ENCODE measurements around the gene EFCAB6.

Gene EFCAB6

DNA sequence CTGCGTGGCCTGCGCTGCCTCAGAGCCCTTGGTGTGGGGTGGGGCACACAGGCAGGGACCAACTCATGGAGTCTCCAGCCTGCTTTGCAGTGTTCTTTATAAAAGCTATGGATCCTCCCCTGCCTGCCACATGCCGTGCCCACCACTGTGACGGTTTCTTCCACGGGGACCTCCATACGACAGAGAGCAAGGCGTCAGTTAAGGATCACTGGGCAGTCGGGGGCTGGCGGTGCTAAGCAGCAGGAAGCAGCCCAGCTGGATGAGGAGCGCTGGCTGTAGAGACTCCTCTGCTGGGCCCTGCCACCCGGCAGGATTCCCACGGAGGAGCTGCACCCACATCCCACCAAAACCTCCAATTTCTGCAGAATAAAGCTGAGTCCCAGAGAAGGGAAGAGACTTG, 23.1 kb upstream of the EFCAB6 start:
- Histone ChIP-seq H3K36me3 (ENCODE audit: control insufficient read depth, insufficient read depth, low read length) (peaks cover 47% of the 10 kb centered on the region), H3K4me3 (ENCODE audit: low read depth, low read length) (no peak overlapping the region), H3K9me3 (ENCODE audit: control insufficient read depth, insufficient read depth, low read length) (no peaks in the 10 kb centered on the region), H3K9ac (ENCODE audit: low read depth, low read length) (no peak overlapping the region), H3K4me1 (ENCODE audit: control insufficient read depth, insufficient read depth, low read length) (no peaks in the 10 kb centered on the region), H3K27me3 (ENCODE audit: control insufficient read depth, insufficient read depth, low read length) (no peaks in the 10 kb centered on the region)

DNA sequence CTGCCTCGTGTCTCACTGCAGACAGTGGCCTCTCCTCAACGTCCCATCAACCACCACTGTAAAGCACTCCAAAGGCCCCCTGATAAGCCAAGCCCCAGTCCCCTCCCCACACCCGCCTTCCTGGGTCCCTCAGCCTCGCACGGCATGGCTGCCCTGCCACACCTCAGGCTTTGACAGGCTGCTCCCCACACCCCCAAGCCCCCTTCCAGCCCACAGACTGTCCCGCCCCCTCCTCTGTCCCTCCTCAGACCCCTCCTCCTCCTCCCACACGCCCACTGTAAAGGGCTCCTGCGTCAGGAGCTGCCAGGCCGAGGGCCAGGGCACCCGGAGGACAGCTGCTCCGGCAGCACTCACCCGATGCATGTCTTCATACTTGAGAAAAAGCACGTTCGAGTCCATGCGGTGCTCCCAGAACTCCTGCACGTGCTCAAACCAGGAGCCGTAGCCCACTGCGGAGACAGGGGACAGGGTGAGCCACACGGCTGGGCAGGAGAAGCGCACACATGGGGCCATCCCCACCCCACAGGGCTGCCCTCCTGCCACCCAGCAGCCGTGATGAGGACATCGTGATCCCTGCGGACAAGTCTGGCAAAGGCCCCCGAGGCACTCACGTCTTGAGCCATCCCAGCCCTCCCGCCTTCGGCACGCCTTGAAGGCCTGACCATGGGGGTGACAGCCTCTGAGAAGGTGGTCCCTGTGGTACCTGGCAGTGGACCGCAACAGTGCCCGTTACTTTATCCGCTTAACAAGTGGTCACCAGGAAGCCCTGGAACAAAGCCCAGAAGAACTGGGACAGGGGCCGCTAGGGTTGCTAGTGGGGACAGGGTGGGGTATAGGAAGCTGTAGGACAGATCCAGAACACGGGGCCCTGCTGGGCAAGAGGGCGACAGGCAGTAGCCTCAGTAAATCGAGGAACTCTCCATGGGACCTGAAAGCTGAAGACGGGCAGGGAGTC, 21.5 kb upstream of the EFCAB6 start:
- Histone ChIP-seq H3K9me3 (ENCODE audit: control insufficient read depth, insufficient read depth, low read length) (no peaks in the 10 kb centered on the region), H3K27me3 (ENCODE audit: control insufficient read depth, insufficient read depth, low read length) (no peaks in the 10 kb centered on the region), H3K4me3 (ENCODE audit: low read depth, low read length) (no peak overlapping the region), H3K4me1 (ENCODE audit: control insufficient read depth, insufficient read depth, low read length) (no peaks in the 10 kb centered on the region), H3K36me3 (ENCODE audit: control insufficient read depth, insufficient read depth, low read length) (peaks cover 39% of the 10 kb centered on the region), H3K9ac (ENCODE audit: low read depth, low read length) (no peak overlapping the region)

DNA sequence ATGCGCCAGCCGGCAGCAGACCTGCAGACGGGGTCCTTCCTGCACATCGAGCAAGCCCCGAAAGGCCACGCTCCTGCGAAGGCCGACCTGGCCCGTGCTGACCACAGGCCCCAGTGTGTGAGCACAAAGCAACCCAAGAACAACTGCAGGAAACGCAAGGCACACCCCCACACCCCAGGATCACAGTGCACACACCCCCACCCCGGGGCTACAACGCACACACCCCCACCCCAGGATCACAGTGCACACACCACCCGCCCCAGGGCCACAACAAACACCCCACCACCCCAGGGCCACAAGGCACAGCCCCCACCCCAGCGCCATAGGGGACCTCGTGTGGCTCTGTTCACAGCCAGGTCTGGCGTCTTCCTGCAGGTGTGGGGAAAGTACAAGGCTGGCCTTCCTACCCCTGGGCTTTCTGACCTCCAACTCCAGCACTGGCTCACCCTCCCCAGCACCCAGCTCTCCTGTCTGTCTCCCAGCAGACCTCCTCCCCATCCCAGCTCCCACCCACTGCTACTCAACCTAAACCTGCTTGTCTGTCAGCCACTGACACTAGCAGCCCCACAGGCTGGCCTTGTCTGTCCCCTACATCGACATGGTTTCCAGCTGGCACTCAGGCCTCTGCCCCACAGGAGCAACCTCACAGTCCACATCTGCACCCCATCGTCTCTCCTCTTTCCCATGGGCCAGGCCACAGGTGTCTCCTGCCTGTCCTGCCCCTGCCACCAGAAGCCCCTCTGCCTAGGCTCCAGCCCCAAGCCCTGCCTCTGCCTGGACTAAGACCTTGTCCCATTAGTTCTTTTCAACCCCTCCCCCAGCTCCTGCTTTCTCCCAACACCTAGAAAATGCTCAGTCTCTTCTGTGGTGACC, 20.5 kb upstream of the EFCAB6 start:
- Histone ChIP-seq H3K4me1 (ENCODE audit: control insufficient read depth, insufficient read depth, low read length) (no peaks in the 10 kb centered on the region), H3K36me3 (ENCODE audit: control insufficient read depth, insufficient read depth, low read length) (peaks cover 40% of the 10 kb centered on the region), H3K4me3 (ENCODE audit: low read depth, low read length) (no peak overlapping the region), H3K9me3 (ENCODE audit: control insufficient read depth, insufficient read depth, low read length) (no peaks in the 10 kb centered on the region), H3K27me3 (ENCODE audit: control insufficient read depth, insufficient read depth, low read length) (no peaks in the 10 kb centered on the region), H3K9ac (ENCODE audit: low read depth, low read length) (no peak overlapping the region)

DNA sequence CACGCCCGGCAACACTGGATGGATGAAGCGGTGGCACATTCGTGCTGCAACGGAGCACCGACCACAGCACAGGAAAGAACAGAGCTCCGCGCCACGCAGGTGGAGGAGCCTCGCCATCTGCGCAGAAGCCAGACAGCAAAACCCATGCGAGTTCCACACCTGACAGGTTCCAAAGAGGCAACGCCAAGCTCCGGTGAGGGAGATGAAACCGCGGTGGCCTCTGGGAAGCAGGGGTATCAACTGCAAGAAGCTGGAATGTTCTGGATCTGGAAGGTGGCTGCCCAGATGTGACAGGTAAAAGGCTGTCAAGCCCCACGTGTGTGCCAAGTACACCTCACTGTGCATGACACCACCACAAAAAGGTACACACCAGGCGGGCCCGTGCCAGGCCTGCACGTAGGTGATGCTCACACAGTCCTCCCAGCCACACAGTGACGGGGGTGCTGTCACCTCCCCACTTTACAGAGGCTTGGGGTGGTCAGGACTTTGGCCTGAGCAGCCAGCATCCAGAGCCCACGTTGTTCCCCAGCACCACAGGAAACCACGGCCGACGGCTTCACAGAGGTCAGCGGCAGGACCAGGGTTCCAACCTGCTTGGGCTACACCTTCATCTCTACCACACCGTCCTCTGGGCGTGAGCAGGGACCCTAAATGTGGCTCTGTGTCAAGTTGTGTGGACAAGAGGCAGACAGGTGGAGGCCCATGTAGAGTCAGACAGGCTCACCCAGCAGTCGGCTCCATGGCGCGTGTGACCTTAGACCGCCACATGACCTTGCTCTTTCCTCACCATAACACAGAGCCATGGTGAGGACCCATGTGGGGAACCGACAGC, 19.7 kb upstream of the EFCAB6 start:
- Histone ChIP-seq H3K9me3 (ENCODE audit: control insufficient read depth, insufficient read depth, low read length) (no peaks in the 10 kb centered on the region), H3K36me3 (ENCODE audit: control insufficient read depth, insufficient read depth, low read length) (peaks cover 34% of the 10 kb centered on the region)

DNA sequence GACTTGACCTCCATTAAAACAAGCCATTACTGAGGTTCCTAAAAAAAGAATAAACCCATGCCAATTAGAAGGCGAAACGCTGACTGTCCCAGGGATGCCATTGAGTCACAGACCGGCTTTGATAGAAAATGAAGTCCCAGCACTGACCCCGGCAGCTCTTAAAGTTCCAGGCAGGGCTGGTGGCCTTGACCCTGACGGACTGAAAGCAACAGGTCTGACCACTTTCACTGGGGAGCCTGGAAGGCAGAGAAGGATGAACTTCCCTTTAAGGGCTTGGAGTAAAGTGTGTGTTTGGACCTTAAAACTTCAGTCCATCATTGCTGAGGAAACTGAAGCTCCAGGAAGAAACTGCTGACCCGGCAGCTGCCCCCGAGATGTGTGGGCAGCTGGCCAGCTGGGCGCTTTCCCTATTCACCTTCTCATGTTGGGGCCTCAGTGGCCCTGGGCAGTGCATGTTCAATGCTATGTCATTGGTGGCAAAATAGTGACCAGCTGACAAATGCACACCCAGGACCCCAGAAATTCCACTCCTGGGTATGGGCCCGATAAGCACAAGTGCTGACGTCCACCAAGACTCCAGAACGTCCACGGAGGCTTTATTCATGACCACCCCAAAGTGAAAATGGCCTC, 18.9 kb upstream of the EFCAB6 start:
- H3K4me3 ChIP-seq (ENCODE audit: low read depth, low read length) = no peak overlapping the region
- H3K27me3 ChIP-seq (ENCODE audit: control insufficient read depth, insufficient read depth, low read length) = no peaks in the 10 kb centered on the region
- no peak overlapping the region for H3K9ac ChIP-seq (ENCODE audit: low read depth, low read length)
- H3K36me3 ChIP-seq (ENCODE audit: control insufficient read depth, insufficient read depth, low read length) = peaks cover 35% of the 10 kb centered on the region
- no peaks in the 10 kb centered on the region for H3K4me1 ChIP-seq (ENCODE audit: control insufficient read depth, insufficient read depth, low read length)
- no peaks in the 10 kb centered on the region for H3K9me3 ChIP-seq (ENCODE audit: control insufficient read depth, insufficient read depth, low read length)

More for the DNA sequence above, 19.7 kb upstream of the EFCAB6 start:
- Histone ChIP-seq H3K9ac (ENCODE audit: low read depth, low read length) (no peak overlapping the region), H3K27me3 (ENCODE audit: control insufficient read depth, insufficient read depth, low read length) (no peaks in the 10 kb centered on the region), H3K4me1 (ENCODE audit: control insufficient read depth, insufficient read depth, low read length) (no peaks in the 10 kb centered on the region), H3K4me3 (ENCODE audit: low read depth, low read length) (no peak overlapping the region)

DNA sequence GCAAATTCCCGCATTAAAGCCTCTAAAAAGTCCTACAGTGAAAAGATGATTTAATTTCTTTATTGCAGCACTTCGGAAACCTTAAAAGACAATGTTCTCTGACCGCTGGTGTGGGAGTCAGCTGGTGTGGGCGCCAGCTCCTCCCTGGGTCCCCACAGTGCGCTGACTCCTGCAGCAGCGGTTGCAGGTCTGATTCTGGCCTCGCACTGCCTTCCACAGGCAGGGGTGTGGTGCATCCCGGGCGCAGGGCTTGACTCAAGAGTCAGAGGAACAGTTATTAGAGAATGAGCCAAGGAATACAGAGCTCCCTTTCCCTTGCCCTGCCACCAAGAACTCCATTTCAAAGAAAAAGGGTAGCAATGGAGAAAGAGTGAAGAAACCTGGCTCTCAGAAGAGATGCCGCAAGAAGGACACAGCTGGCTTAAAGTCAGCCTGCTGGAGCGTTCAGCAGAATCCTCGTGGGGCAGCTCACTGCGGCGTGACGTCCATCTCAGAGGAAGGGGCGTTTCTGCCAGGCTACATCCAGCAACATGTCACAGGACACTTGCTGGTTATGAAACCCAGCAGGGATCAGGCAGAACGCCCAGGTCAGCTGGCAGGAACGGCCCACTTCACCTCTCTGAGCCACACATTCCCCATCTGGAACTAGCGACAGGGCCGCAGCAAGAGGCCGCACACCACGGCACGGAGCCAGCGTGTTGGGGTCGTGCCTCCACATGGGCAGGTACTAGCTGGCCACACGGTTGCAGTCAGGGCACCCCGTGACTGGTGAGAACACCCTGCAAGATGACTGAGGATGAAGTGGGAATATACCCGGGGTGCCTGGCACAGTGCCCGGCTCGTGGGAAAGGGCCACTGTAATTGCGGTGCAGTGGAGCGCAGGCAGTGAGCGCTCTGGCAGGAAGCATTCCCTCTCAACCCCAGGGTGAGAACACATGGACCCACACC, 18.1 kb upstream of the EFCAB6 start:
- H3K9me3 ChIP-seq (ENCODE audit: control insufficient read depth, insufficient read depth, low read length) = no peaks in the 10 kb centered on the region
- peaks cover 2% of the 10 kb centered on the region for H3K4me1 ChIP-seq (ENCODE audit: control insufficient read depth, insufficient read depth, low read length)
- no peak overlapping the region for H3K4me3 ChIP-seq (ENCODE audit: low read depth, low read length)
- no peak overlapping the region for H3K9ac ChIP-seq (ENCODE audit: low read depth, low read length)
- peaks cover 41% of the 10 kb centered on the region for H3K36me3 ChIP-seq (ENCODE audit: control insufficient read depth, insufficient read depth, low read length)
- no peaks in the 10 kb centered on the region for H3K27me3 ChIP-seq (ENCODE audit: control insufficient read depth, insufficient read depth, low read length)

DNA sequence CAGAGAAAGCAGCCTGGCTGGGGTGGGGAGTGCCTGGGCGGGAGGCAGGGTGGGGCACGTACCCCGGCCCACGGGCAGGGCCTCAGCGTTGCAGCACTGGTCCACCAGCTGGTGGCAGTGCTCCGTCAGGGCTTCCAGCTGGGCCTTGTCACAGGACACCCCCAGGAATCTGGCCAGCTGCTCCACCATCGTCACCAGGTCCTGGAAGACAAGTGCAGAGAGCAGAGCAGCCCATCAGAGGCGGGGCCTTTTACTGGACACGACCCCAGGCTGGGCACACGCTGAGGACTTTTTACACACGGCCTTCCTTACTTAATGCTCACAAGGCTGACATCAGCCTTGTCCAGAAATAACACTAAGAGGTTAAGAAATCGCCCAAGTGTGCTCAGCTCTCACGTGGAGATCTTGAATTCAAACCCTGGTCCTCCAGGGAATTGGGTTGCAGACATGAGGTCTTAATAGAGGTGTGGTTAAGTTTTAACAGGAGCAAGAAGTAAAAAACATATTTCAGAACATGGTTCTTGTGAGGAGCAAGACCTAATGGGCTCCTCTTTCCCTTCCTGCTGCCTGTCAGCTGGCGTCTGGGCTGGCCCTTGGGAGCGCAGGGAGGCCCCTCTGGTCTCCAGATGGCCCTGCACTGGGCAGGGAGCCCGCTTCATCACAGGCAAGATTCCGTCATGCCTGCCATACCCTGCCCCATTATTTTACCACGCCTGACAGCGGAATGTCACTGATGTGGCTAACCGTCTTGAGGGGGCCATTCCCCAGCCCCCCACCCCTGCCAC, 17.1 kb upstream of the EFCAB6 start:
- Histone ChIP-seq H3K9me3 (ENCODE audit: control insufficient read depth, insufficient read depth, low read length) (no peaks in the 10 kb centered on the region), H3K27me3 (ENCODE audit: control insufficient read depth, insufficient read depth, low read length) (no peaks in the 10 kb centered on the region), H3K4me1 (ENCODE audit: control insufficient read depth, insufficient read depth, low read length) (peaks cover 4% of the 10 kb centered on the region)

DNA sequence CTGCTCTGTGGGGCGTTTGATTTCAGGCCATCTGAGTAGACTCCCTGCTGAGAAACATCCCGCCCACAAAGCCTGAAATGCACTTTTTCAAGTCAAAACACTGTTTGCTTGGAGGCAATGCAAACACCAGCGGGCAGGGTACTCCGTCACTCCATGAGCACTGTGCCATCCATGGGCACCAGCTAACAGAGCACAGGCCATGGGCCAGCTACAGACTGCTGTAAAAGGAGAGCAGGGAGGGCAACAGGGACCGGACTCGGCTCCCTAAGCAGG, 16.6 kb upstream of the EFCAB6 start:
- peaks cover 6% of the 10 kb centered on the region for H3K4me1 ChIP-seq (ENCODE audit: control insufficient read depth, insufficient read depth, low read length)
- no peak overlapping the region for H3K4me3 ChIP-seq (ENCODE audit: low read depth, low read length)
- H3K27me3 ChIP-seq (ENCODE audit: control insufficient read depth, insufficient read depth, low read length) = no peaks in the 10 kb centered on the region
- no peak overlapping the region for H3K9ac ChIP-seq (ENCODE audit: low read depth, low read length)
- peaks cover 38% of the 10 kb centered on the region for H3K36me3 ChIP-seq (ENCODE audit: control insufficient read depth, insufficient read depth, low read length)
- no peaks in the 10 kb centered on the region for H3K9me3 ChIP-seq (ENCODE audit: control insufficient read depth, insufficient read depth, low read length)

More for the DNA sequence above, 17.1 kb upstream of the EFCAB6 start:
- Histone ChIP-seq H3K4me3 (ENCODE audit: low read depth, low read length) (no peak overlapping the region), H3K9ac (ENCODE audit: low read depth, low read length) (no peak overlapping the region), H3K36me3 (ENCODE audit: control insufficient read depth, insufficient read depth, low read length) (peaks cover 39% of the 10 kb centered on the region)

DNA sequence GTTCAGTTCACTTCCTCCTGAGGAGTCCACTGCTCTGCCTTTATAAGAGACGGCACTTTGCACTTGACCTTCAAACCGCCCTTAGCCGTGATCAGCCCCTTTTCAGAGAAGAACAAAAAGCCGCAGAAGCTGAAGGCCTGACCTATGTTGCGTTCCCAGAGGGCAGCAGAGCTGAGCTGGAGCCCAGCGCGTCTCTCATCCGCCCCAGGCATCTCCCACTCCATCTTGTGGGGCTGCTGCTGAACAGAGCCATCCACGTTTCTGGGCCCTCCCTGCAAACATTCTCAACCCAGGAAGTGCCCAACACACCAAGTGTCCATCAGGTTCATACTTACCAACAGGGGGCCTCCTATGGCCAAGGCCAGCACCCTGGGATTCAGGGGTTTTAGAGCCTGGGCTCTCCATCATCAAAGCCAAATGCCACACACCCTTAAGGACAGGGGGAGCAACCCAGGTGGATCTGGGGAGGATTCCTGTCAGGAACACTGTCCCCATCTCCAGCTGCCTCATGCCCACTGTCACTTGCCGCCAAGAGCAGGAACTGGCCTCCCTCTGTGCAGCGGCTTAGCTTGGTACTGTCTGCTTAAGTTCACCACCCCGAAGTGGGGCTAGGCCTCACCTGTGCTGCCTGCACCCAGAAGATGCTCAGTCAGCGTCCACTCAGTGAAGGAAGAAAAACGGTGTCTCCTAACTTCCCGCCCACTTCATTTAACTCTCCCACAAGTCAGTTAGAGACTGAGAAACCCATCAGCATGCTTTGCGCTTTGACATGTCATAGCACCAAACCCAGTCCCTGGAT, 16.0 kb upstream of the EFCAB6 start:
- H3K9me3 ChIP-seq (ENCODE audit: control insufficient read depth, insufficient read depth, low read length) = no peaks in the 10 kb centered on the region
- H3K4me3 ChIP-seq (ENCODE audit: low read depth, low read length) = no peak overlapping the region
- no peaks in the 10 kb centered on the region for H3K27me3 ChIP-seq (ENCODE audit: control insufficient read depth, insufficient read depth, low read length)
- peaks cover 36% of the 10 kb centered on the region for H3K36me3 ChIP-seq (ENCODE audit: control insufficient read depth, insufficient read depth, low read length)
- H3K4me1 ChIP-seq (ENCODE audit: control insufficient read depth, insufficient read depth, low read length) = peaks cover 9% of the 10 kb centered on the region
- H3K9ac ChIP-seq (ENCODE audit: low read depth, low read length) = no peak overlapping the region

All from iPS-15b (cell line).